Epithelial cell of umbilical artery (primary cell): ENCODE results near the gene TGFBRAP1. TPM values are rescaled to one million over a fixed set of nuclear protein-coding genes. Genes with fewer than 3 reads are reported as not detected.

Experiments used
- total RNA-seq: library from RNA; depleted of rRNA; stranded (reverse); fragments of >200 nt; gene quantifications from 2 replicates; pipeline ENCODE4 v1.2.3, GENCODE V29; 2014

The TGFBRAP1 gene
- 18.5 and 29.8 TPM in 2 replicates for total RNA-seq

DNA sequence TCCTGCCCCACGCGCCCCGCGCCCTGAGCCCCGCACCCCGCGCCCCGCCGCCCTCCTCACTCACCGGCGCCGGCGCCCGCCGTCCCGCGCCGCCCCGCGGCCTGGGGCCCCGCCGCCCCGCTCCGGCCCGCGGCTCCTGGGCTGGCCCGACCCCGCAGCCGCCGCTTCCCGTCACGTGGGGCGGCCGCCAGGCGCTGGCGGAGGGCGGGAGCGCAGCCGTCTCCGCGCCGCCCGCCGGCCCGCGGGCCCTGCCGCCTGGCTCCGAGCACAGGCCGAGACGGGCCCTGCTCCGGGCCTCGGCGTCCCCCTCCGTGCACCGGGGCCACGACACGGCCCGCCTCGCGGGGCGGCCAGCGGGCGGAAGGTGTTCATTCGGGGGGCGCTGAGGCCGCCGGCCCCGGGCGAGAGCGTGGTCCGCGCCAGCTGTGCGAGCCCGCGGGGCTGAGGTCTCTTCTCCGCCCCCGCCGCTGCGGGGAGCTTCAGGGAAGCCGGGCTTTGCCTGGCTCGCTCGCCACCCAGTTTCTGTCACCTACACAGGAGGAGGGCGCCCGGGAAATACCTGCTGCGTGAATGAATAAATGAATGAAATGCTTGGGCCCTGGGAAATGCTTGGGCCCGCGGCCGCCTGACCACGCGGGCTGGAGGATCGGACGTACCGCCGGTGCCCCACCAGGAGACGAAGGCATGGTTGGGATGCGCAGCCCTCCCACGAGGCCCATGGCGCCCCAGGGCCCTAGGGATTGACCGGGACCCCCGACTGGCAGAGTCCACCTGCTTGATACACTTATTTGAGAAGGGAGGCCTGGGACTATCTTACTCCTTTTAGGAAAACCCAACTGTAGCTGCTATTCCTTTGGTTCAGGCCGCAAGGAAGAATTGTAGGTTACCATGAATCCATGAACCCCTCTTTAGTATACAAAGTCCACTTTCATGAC, at the start of gene TGFBRAP1:
Gene TGFBRAP1, minus strand, starts transcription at position 175 of the 935 bp plus-strand sequence. CDS start 21,434 bp downstream, outside the sequence.

DNA sequence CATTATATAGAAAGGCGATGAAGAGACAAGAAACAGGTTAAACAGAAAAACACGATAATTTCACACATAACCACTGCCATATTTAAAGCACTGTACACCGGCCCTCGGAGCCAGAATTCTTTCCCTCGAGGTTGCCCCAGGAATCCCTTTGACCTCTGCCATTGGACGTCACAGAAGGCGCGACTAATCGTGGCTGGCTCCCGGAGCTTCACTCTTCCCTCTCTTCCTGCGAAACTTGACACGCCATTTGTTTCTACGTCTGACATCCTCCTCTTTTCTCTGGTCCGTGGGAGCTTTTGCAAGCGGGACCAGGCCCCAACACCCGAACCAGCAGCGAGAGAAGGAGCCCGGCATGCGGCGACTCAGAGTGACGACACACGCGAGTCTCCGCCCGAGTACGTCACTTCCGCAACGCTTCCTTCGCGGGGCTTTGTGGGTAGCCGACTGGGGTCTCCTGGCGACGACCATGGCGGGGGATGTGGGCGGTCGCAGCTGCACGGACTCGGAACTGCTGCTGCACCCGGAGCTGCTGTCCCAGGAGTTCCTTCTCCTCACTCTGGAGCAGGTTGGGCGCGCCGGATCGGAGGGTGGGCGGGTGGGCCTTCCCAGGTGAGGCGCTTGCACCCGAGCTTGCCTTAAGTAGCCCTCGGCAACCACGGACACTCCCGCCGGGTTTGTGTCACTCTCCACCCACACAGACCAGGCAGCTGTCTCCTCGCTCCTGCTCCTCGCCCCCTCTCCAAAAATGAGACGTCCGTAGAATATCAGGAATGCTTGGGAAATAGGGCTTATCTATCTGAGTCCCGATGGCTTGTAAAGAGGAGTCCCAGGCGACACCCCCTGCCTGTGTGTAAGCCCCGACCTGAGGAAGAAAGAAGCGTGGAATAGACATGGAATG, 7.8 kb upstream of the TGFBRAP1 start, which contains the start of gene C2orf49:
Gene C2orf49, plus strand, starts transcription at position 419 of the 898 bp plus-strand sequence. Its CDS starts 48 bp downstream, at position 467.

GRCh38 chr2:105241443-105241842, 88.1 kb downstream of the TGFBRAP1 start, which contains the start of gene GPR45:
GPR45 (plus strand) TSS chr2:105241743; CDS start chr2:105241859, 116 bp downstream.

Other genes with a start within 250 kb of the TGFBRAP1 start
- gene GPR45, start 88.0 kb downstream of the TGFBRAP1 start, total RNA-seq = not detected in 2 replicates
- gene C2orf49, start 7.8 kb upstream of the TGFBRAP1 start, total RNA-seq = 19.5 and 31.5 TPM in 2 replicates
- 111 and 115 TPM in 2 replicates for gene FHL2, start 69.3 kb upstream of the TGFBRAP1 start, total RNA-seq